Activated T-helper 17 cell treated with anti-CD3 and anti-CD28 coated beads, Interleukin-2, amount 50 U/mL, for 72 hours (primary cell): ENCODE results near the gene SLC25A19. TPM values are rescaled to one million over a fixed set of nuclear protein-coding genes. Genes with fewer than 3 reads are reported as not detected.

Experiments
- ATAC-seq: fragments of 150-1000 bp; cut with Tn5 transposase; replicated peaks from 2 replicates; pipeline ENCODE4 v1.10.0; 2021; ENCODE audit warnings: mild to moderate bottlenecking, moderate library complexity
- H3K27ac Mint-ChIP-seq: one replicate; pipeline ENCODE4 v1.8.0; 2022; ENCODE audit warnings: mixed read lengths
- H3K27me3 Mint-ChIP-seq: one replicate; pipeline ENCODE4 v1.8.0; 2022; ENCODE audit warnings: mixed read lengths
- H3K36me3 Mint-ChIP-seq: one replicate; pipeline ENCODE4 v1.8.0; 2022; ENCODE audit warnings: low read depth, mild to moderate bottlenecking, mixed read lengths
- H3K4me1 Mint-ChIP-seq: one replicate; pipeline ENCODE4 v1.8.0; 2022; ENCODE audit warnings: mixed read lengths
- H3K4me3 Mint-ChIP-seq: one replicate; pipeline ENCODE4 v1.8.0; 2022; ENCODE audit warnings: mild to moderate bottlenecking, mixed read lengths
- H3K9me3 Mint-ChIP-seq: one replicate; pipeline ENCODE4 v1.8.0; 2022; ENCODE audit warnings: mixed read lengths
- total RNA-seq, 2 donors: library from RNA; stranded (reverse); gene quantifications; one replicate each; pipeline ENCODE4 v1.2.3, GENCODE V29; 2022

The SLC25A19 gene
- 100 to 1,000 TPM in 1 of 2 donors, 10 to 100 TPM in 1; 97.4 to 113 TPM for total RNA-seq

- Mint-ChIP-seq H3K27ac (peak within 1 kb of the TSS; percentile 99), H3K9me3 (no peaks in the 10 kb centered on the region), H3K4me1 (peaks cover 6% of the 10 kb centered on the region), H3K36me3 (peaks cover 55% of the 10 kb centered on the region), H3K27me3 (no peaks in the 10 kb centered on the region), H3K4me3 (peak within 1 kb of the TSS; percentile 96)
- peak; percentile 96 for ATAC-seq
Measured at GRCh38 chr17:75289115-75289831, at the start of gene SLC25A19. Gene SLC25A19 (minus strand): TSS chr17:75289433. CDS start chr17:75286764, 2,669 bp downstream.

GRCh38 chr17:75338335-75338734 is 49.1 kb upstream of the SLC25A19 start:
- Mint-ChIP-seq H3K4me3 (peak overlapping the region; percentile 75), H3K27ac (peak overlapping the region; percentile 87), H3K27me3 (no peaks in the 10 kb centered on the region), H3K9me3 (no peaks in the 10 kb centered on the region), H3K36me3 (peaks cover 10% of the 10 kb centered on the region), H3K4me1 (peaks cover 43% of the 10 kb centered on the region)
- ATAC-seq = peak; percentile 69

GRCh38 chr17:75335315-75335714 is 46.1 kb upstream of the SLC25A19 start:
- H3K27me3 Mint-ChIP-seq = no peaks in the 10 kb centered on the region
- H3K4me1 Mint-ChIP-seq = peaks cover 27% of the 10 kb centered on the region
- no peak overlapping the region for H3K27ac Mint-ChIP-seq
- H3K36me3 Mint-ChIP-seq = peaks cover 35% of the 10 kb centered on the region
- H3K9me3 Mint-ChIP-seq = no peaks in the 10 kb centered on the region
- H3K4me3 Mint-ChIP-seq = no peak overlapping the region
- no peak for ATAC-seq

- H3K9me3 Mint-ChIP-seq = no peaks in the 10 kb centered on the region
- H3K36me3 Mint-ChIP-seq = peaks cover 37% of the 10 kb centered on the region
- ATAC-seq = no peak
- no peak overlapping the region for H3K27ac Mint-ChIP-seq
- no peaks in the 10 kb centered on the region for H3K27me3 Mint-ChIP-seq
- H3K4me1 Mint-ChIP-seq = peaks cover 22% of the 10 kb centered on the region
- H3K4me3 Mint-ChIP-seq = no peak overlapping the region
Measured at GRCh38 chr17:75334723-75335122, 45.5 kb upstream of the SLC25A19 start.

GRCh38 chr17:75331671-75332070 is 42.4 kb upstream of the SLC25A19 start:
- H3K27ac Mint-ChIP-seq = peak overlapping the region; percentile 12
- no peak for ATAC-seq

GRCh38 chr17:75327757-75328156 is 38.5 kb upstream of the SLC25A19 start:
- Mint-ChIP-seq H3K9me3 (no peaks in the 10 kb centered on the region), H3K4me1 (no peaks in the 10 kb centered on the region), H3K36me3 (peaks cover 80% of the 10 kb centered on the region), H3K4me3 (no peak overlapping the region), H3K27me3 (no peaks in the 10 kb centered on the region), H3K27ac (peak overlapping the region; percentile 63)
- no peak for ATAC-seq

More at GRCh38 chr17:75331671-75332070, 42.4 kb upstream of the SLC25A19 start:
- no peaks in the 10 kb centered on the region for H3K27me3 Mint-ChIP-seq
- peaks cover 55% of the 10 kb centered on the region for H3K36me3 Mint-ChIP-seq
- no peaks in the 10 kb centered on the region for H3K9me3 Mint-ChIP-seq
- peaks cover 13% of the 10 kb centered on the region for H3K4me1 Mint-ChIP-seq
- H3K4me3 Mint-ChIP-seq = no peak overlapping the region

GRCh38 chr17:75326226-75326848 is 37.1 kb upstream of the SLC25A19 start:
- H3K4me3 Mint-ChIP-seq = no peak overlapping the region
- H3K4me1 Mint-ChIP-seq = no peaks in the 10 kb centered on the region
- H3K27me3 Mint-ChIP-seq = no peaks in the 10 kb centered on the region
- no peak for ATAC-seq
- H3K27ac Mint-ChIP-seq = peak overlapping the region; percentile 78
- H3K9me3 Mint-ChIP-seq = no peaks in the 10 kb centered on the region
- H3K36me3 Mint-ChIP-seq = peaks cover 80% of the 10 kb centered on the region

- H3K27me3 Mint-ChIP-seq = no peaks in the 10 kb centered on the region
Measured at GRCh38 chr17:75325827-75326225, 36.6 kb upstream of the SLC25A19 start.

GRCh38 chr17:75325348-75325747 is 36.1 kb upstream of the SLC25A19 start:
- H3K27me3 Mint-ChIP-seq = no peaks in the 10 kb centered on the region
- no peaks in the 10 kb centered on the region for H3K9me3 Mint-ChIP-seq
- no peaks in the 10 kb centered on the region for H3K4me1 Mint-ChIP-seq
- peaks cover 80% of the 10 kb centered on the region for H3K36me3 Mint-ChIP-seq
- no peak for ATAC-seq
- H3K27ac Mint-ChIP-seq = peak overlapping the region; percentile 78
- H3K4me3 Mint-ChIP-seq = no peak overlapping the region

More at GRCh38 chr17:75325827-75326225, 36.6 kb upstream of the SLC25A19 start:
- H3K4me3 Mint-ChIP-seq = no peak overlapping the region
- H3K9me3 Mint-ChIP-seq = no peaks in the 10 kb centered on the region
- ATAC-seq = no peak
- peaks cover 80% of the 10 kb centered on the region for H3K36me3 Mint-ChIP-seq
- no peaks in the 10 kb centered on the region for H3K4me1 Mint-ChIP-seq
- peak overlapping the region; percentile 78 for H3K27ac Mint-ChIP-seq

- no peak overlapping the region for H3K4me3 Mint-ChIP-seq
- H3K27me3 Mint-ChIP-seq = no peaks in the 10 kb centered on the region
- H3K4me1 Mint-ChIP-seq = no peaks in the 10 kb centered on the region
- H3K27ac Mint-ChIP-seq = no peak overlapping the region
- H3K36me3 Mint-ChIP-seq = peaks cover 87% of the 10 kb centered on the region
- no peak for ATAC-seq
- H3K9me3 Mint-ChIP-seq = no peaks in the 10 kb centered on the region
Measured at GRCh38 chr17:75321506-75321905, 32.3 kb upstream of the SLC25A19 start.

GRCh38 chr17:75319904-75320691 is 30.9 kb upstream of the SLC25A19 start:
- Mint-ChIP-seq H3K9me3 (no peaks in the 10 kb centered on the region), H3K27me3 (no peaks in the 10 kb centered on the region), H3K4me3 (no peak overlapping the region), H3K4me1 (peaks cover 3% of the 10 kb centered on the region), H3K27ac (peak overlapping the region; percentile 41), H3K36me3 (peaks cover 77% of the 10 kb centered on the region)
- ATAC-seq = no peak

- no peaks in the 10 kb centered on the region for H3K9me3 Mint-ChIP-seq
- H3K27me3 Mint-ChIP-seq = no peaks in the 10 kb centered on the region
- peaks cover 65% of the 10 kb centered on the region for H3K36me3 Mint-ChIP-seq
- H3K4me3 Mint-ChIP-seq = no peak overlapping the region
- peaks cover 6% of the 10 kb centered on the region for H3K4me1 Mint-ChIP-seq
- H3K27ac Mint-ChIP-seq = peak overlapping the region; percentile 81
- ATAC-seq = no peak
Measured at GRCh38 chr17:75318615-75319222, 29.5 kb upstream of the SLC25A19 start.

GRCh38 chr17:75318211-75318610 is 29.0 kb upstream of the SLC25A19 start:
- Mint-ChIP-seq H3K27ac (peak overlapping the region; percentile 81), H3K4me3 (no peak overlapping the region), H3K27me3 (no peaks in the 10 kb centered on the region), H3K9me3 (no peaks in the 10 kb centered on the region), H3K36me3 (peaks cover 60% of the 10 kb centered on the region), H3K4me1 (peaks cover 8% of the 10 kb centered on the region)
- ATAC-seq = no peak

- Mint-ChIP-seq H3K4me1 (peaks cover 8% of the 10 kb centered on the region), H3K4me3 (no peak overlapping the region), H3K27ac (peak overlapping the region; percentile 81), H3K36me3 (peaks cover 55% of the 10 kb centered on the region), H3K9me3 (no peaks in the 10 kb centered on the region), H3K27me3 (no peaks in the 10 kb centered on the region)
- ATAC-seq = no peak
Measured at GRCh38 chr17:75317671-75318070, 28.4 kb upstream of the SLC25A19 start.
